ENCODE results near the gene TSHZ2. TPM values are rescaled to one million over a fixed set of nuclear protein-coding genes. Genes with fewer than 3 reads are reported as not detected.

Gene TSHZ2
- total RNA-seq, 1 experiment from 2014 or later, result 0.07 TPM

- Histone ChIP-seq H3K9ac (ENCODE audit: extremely low read depth, insufficient read length, low read length) (no peak overlapping the region), H4K5ac (ENCODE audit: insufficient read length, low read depth, low read length) (no peak overlapping the region), H3K27me3 (ENCODE audit: insufficient read depth, low read length) (no peaks in the 10 kb centered on the region), H2AFZ (ENCODE audit: low read length) (no peak overlapping the region), H3K4me2 (ENCODE audit: insufficient read depth, insufficient read length, low read length) (no peak overlapping the region), H4K8ac (replicated peaks; ENCODE audit: insufficient read length, low read depth, low read length) (no peak overlapping the region), H3K4me1 (ENCODE audit: insufficient read depth, low read length) (no peaks in the 10 kb centered on the region), H3K4ac (ENCODE audit: low read depth, low read length) (no peak overlapping the region), H2AK5ac (ENCODE audit: insufficient read length, low read length) (no peak overlapping the region), H3K18ac (ENCODE audit: insufficient read length, low read depth, low read length) (no peak overlapping the region), H2BK12ac (ENCODE audit: insufficient read length, low read depth, low read length) (no peak overlapping the region), H4K91ac (ENCODE audit: insufficient read length, low read depth, low read length) (no peak overlapping the region), H2BK120ac (ENCODE audit: low read depth, low read length, poor library complexity, severe bottlenecking) (no peak overlapping the region), H3K79me2 (ENCODE audit: insufficient read depth, low read length) (no peaks in the 10 kb centered on the region), H3K27ac (ENCODE audit: insufficient read length, low read depth, low read length) (no peak overlapping the region), H3K9me3 (ENCODE audit: control insufficient read depth, low read depth, low read length) (no peaks in the 10 kb centered on the region), H3K79me1 (ENCODE audit: insufficient read depth, low read depth, low read length, poor library complexity, severe bottlenecking) (no peaks in the 10 kb centered on the region), H3K23me2 (ENCODE audit: insufficient read length, low read depth, low read length, poor library complexity, severe bottlenecking) (no peaks in the 10 kb centered on the region), H2BK5ac (ENCODE audit: insufficient read length, low read length) (no peak overlapping the region), H3T11ph (ENCODE audit: low read length) (no peak overlapping the region), H2BK15ac (ENCODE audit: low read depth, low read length) (no peak overlapping the region), H2BK20ac (ENCODE audit: low read depth, low read length, poor library complexity, severe bottlenecking) (no peak overlapping the region), H3K14ac (ENCODE audit: insufficient read depth, low read length) (no peak overlapping the region), H3K56ac (ENCODE audit: insufficient read length, low read depth, low read length) (no peak overlapping the region), H4K20me1 (ENCODE audit: control insufficient read depth, insufficient read depth, insufficient read length) (no peaks in the 10 kb centered on the region), H3K23ac (ENCODE audit: insufficient read length, low read depth, low read length) (no peak overlapping the region)
- DNase-seq, result no peak
- H3K9me3 Mint-ChIP-seq, result no peaks in the 10 kb centered on the region
- H3K4me1 Mint-ChIP-seq, result peaks cover under 1 to 1% of the 10 kb centered on the region in 2 experiments; a peak in 3 of 4 replicates
- no peaks in the 10 kb centered on the region for H3K36me3 Mint-ChIP-seq (ENCODE audit: insufficient read depth in 1 of 3, low read depth in 3 of 3)
- no peak for TF ChIP-seq CTCF (conservative IDR thresholded peaks at IDR 0.05)
- H3K27me3 Mint-ChIP-seq (ENCODE audit: low read depth), result no peaks in the 10 kb centered on the region; the same call in 1 of the 2 replicates
- no peak overlapping the region for H3K27ac Mint-ChIP-seq
- no CpG with 5 or more reads among the region's 4 CpGs for WGBS (ENCODE audit: extremely low coverage, insufficient read length, low lambda C conversion rate)
- H3K4me3 Mint-ChIP-seq, result no peak overlapping the region
Observed at GRCh38 chr20:53303413-53303760, 331.2 kb downstream of the TSHZ2 start.

Measured in H9 (cell line).